GM18909 (cell line): ENCODE results near the gene AP3S1.
"Not testable (repeated sequence)": the region's sequence is repeated elsewhere in the genome, so short reads cannot be mapped to it uniquely, and the experiment has no call there.

ENCODE experiments used
- ATAC-seq: cut with Tn5 transposase; IDR thresholded peaks from one replicate; pipeline ENCODE4 v1.9.1; 2021; ENCODE audit warnings: mild to moderate bottlenecking; ENCODE audit not compliant: unreplicated experiment, poor library complexity

Gene AP3S1

GRCh38 chr5:115820846-115821245, 20.9 kb upstream of the AP3S1 start:
- ATAC-seq: no peak

- not testable (repeated sequence) for ATAC-seq
Measured at GRCh38 chr5:115824983-115825382, 16.8 kb upstream of the AP3S1 start.

- ATAC-seq: no peak
Measured at GRCh38 chr5:115825948-115826347, 15.8 kb upstream of the AP3S1 start.

GRCh38 chr5:115829913-115830312, 11.8 kb upstream of the AP3S1 start:
- ATAC-seq: no peak

GRCh38 chr5:115831163-115831768, 10.5 kb upstream of the AP3S1 start:
- ATAC-seq: peak; percentile 84

GRCh38 chr5:115835481-115835880, 6.3 kb upstream of the AP3S1 start:
- no peak for ATAC-seq

GRCh38 chr5:115838885-115839518, 2.7 kb upstream of the AP3S1 start:
- ATAC-seq: peak; percentile 21

- no peak for ATAC-seq
Measured at GRCh38 chr5:115840873-115841272, 862 bp upstream of the AP3S1 start.

- peak; percentile 35 for ATAC-seq
Measured at GRCh38 chr5:115842089-115842935, 577 bp downstream of the AP3S1 start.

- no peak for ATAC-seq
Measured at GRCh38 chr5:115842952-115843351, 1.2 kb downstream of the AP3S1 start.

- no peak for ATAC-seq
Measured at GRCh38 chr5:115843444-115844130, 1.9 kb downstream of the AP3S1 start.

GRCh38 chr5:115844321-115844817, 2.6 kb downstream of the AP3S1 start:
- ATAC-seq: no peak

GRCh38 chr5:115847290-115847689, 5.6 kb downstream of the AP3S1 start:
- ATAC-seq: no peak

- ATAC-seq: no peak
Measured at GRCh38 chr5:115849258-115849798, 7.6 kb downstream of the AP3S1 start.

GRCh38 chr5:115850744-115851416, 9.1 kb downstream of the AP3S1 start:
- ATAC-seq: no peak

- no peak for ATAC-seq
Measured at GRCh38 chr5:115854139-115854538, 12.4 kb downstream of the AP3S1 start.

- no peak for ATAC-seq
Measured at GRCh38 chr5:115855959-115856358, 14.2 kb downstream of the AP3S1 start.

GRCh38 chr5:115857057-115857479, 15.3 kb downstream of the AP3S1 start:
- ATAC-seq: no peak

- ATAC-seq: no peak
Measured at GRCh38 chr5:115857626-115858349, 16.1 kb downstream of the AP3S1 start.
